Measurements from ENCODE around the gene ACTRT3.
A peak's percentile ranks its signal among the peaks of the same experiment; 100 is the strongest.

The ACTRT3 gene

DNA sequence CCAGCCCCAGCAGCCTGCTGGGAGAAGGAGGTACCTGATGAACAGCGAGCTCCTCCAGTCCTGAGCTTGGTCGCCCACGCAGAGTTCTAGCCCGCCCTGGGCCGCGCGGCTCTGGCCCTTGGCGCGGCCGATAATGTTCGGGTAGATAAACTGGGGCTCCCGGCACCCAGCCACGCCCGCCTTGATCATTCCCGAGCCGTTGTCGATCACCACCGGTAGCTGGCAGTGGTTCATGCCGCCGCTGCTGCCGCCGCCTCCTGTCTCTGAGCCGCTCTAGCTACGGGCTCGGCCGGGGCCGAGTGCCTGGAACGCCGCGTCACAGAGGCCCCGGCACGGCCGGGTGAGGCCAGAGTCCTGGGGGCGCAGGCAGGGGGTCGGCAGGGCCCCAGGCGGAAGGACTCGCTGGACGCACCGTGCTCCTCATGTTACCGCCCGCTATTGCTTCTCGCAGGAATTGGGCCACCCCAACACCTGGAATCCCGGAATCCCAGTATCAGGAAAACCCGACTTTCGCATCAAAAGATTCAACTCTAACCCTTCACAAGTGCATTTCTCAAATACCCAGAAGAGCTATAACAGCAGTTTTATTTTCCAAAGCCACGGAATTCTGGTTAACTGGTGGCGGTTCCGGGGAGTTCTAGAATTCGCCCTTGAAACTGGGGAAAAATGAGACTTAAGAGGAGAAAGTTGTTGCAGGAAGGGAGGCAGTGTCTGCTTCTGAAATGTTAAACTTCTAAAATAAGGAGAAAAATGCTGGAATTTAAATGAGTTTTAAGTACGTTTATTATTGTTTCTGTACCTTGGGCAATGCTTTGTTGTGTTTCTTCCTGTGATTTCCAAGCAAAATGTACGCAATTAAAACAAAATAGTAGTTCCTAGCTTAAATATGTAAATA, at the start of gene ACTRT3:
TSS of gene ACTRT3 (minus strand) at position 275 of the 895 bp plus-strand sequence. CDS start at position 234, 41 bp downstream.
- CTCF ChIA-PET, result interaction anchor here (1.2 kb wide), 1 partner anchor 54 kb away, joined by 3 read pairs; no protein-coding TSS in a partner anchor
- DNase-seq, result peak; percentile 67
- H3K27ac Mint-ChIP-seq, result peak within 1 kb of the TSS; percentile 34
- peaks cover 15% of the 10 kb centered on the region for H3K27me3 Mint-ChIP-seq
- H3K4me1 Mint-ChIP-seq, result peaks cover 35% of the 10 kb centered on the region
- H3K9me3 Mint-ChIP-seq, result no peaks in the 10 kb centered on the region
- peaks cover 7% of the 10 kb centered on the region for H3K36me3 Mint-ChIP-seq
- H3K4me3 Mint-ChIP-seq, result peak within 1 kb of the TSS; percentile 80

DNA sequence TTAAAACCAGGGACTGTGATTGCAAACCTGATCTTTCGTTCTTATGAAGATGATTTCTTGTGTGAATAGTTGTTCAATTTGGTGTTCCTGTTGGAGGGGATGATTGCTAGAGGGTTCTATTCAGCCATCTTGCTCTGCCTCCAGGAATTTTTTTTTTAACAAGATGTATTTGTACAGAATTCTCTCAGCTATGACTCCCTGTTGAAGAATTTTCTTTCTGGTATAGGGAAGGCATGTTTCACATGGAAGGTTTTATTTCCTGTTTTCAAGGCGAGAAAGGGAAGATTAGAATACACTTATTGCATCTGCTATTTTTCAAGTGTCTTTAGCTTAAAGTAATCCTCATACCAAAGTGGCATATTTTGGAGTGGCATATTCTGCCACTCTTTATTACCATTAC, 49.0 kb upstream of the ACTRT3 start:
- Mint-ChIP-seq H3K4me3 (no peak overlapping the region), H3K27me3 (peaks cover 42% of the 10 kb centered on the region), H3K9me3 (peaks cover 12% of the 10 kb centered on the region), H3K27ac (no peak overlapping the region), H3K4me1 (peaks cover 13% of the 10 kb centered on the region), H3K36me3 (peaks cover 8% of the 10 kb centered on the region)
- DNase-seq, result no peak
- CTCF ChIA-PET, result no interaction called here

DNA sequence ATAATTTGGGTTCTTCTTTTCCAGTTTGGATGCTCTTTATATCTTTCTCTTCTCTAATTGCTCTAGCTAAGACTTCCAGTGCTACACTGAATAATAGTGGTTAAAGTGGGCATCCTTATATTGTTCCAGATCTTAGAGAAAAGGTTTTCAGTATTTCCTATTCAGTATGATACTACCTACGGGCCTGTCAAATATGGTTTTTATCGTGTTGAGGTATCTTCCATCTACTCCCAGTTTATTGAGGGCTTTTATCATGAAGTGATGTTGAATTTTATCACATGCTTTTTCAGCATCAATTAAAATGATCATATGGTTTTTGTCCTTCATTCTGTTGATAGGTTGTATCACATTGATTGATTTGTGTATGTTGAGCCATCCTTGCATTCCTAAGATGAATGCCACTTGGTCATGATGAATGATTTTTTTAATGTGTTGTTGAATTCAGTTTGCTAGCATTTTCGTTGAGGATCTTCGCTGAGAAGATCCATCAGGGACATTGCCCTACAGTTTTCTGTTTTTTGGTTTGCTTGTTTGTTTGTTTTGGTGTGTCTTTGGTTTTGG, 46.3 kb upstream of the ACTRT3 start:
- H3K4me1 Mint-ChIP-seq, result peaks cover 31% of the 10 kb centered on the region
- H3K36me3 Mint-ChIP-seq, result peaks cover 8% of the 10 kb centered on the region
- H3K9me3 Mint-ChIP-seq, result peaks cover 12% of the 10 kb centered on the region
- no peak overlapping the region for H3K27ac Mint-ChIP-seq
- no peak overlapping the region for H3K4me3 Mint-ChIP-seq
- no peak for DNase-seq
- CTCF ChIA-PET, result no interaction called here
- H3K27me3 Mint-ChIP-seq, result peaks cover 40% of the 10 kb centered on the region

DNA sequence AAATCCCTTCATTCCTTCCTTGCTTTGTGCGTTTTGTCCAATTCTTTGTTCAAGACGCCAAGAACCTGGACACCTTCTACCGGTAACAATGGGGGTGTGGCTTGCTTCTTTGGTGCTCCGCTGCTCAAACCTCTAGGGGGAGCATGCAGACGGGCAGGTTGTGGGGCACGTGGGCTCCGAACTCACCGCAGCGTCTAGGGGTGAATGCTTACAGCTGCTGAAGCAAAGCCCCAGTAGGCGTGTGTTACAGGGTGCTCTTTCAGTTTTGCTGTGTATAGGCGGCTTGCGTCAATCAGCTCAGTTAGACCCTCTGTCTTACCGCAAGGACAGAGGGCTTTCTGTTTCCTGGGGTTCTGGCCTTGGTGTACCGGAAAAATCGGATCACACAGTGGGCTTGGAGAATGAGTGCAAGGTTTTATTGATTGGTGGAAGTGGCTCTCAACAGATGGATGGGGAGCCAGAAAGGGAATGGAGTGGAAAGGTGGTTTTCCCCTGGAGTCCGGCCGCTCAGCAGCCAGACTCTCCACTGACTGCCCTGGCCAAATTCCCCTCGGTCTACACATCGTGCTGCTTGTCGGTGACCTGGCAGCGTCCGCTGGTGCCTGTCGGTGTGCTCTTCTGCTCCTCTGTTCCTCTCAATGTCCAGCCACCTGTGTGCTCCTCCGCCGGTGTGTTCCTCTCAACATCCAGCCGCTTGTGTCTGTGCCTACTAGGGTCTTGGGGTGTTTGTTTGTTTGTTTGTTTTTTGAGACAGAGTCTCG, 44.6 kb upstream of the ACTRT3 start:
- CTCF ChIA-PET, result no interaction called here
- DNase-seq, result peak; percentile 88
- H3K27ac Mint-ChIP-seq, result peak overlapping the region; percentile 87
- H3K9me3 Mint-ChIP-seq, result peaks cover 12% of the 10 kb centered on the region
- H3K4me3 Mint-ChIP-seq, result peak overlapping the region; percentile 84
- peaks cover 40% of the 10 kb centered on the region for H3K27me3 Mint-ChIP-seq
- H3K36me3 Mint-ChIP-seq, result peaks cover 8% of the 10 kb centered on the region
- H3K4me1 Mint-ChIP-seq, result peaks cover 44% of the 10 kb centered on the region

DNA sequence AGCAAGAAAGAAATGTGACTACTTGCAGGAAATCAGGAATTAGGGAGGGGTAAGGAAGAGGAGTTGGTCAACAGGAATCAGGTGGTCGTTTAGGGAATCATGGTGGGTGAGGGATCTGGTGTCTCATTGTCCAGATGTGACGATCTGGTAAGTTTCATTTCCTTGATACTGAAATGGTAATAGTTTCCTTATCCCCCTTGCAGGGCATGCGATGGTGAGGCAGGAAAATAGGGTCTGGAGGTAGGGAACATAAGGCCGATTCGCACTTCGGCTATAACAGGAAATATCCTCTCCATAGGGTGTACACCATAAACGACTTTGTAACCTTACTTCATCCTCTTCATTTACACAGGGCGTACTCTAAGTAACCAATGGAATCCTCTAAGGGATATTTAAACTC, 43.9 kb upstream of the ACTRT3 start:
- H3K4me3 Mint-ChIP-seq, result peak overlapping the region; percentile 84
- no peak for DNase-seq
- H3K27me3 Mint-ChIP-seq, result peaks cover 38% of the 10 kb centered on the region
- H3K4me1 Mint-ChIP-seq, result peaks cover 50% of the 10 kb centered on the region
- CTCF ChIA-PET, result interaction anchor here (0.8 to 1.6 kb wide), 3 partner anchors 41 to 543 kb away, joined by 3 to 6 read pairs (median 3); no protein-coding TSS in a partner anchor
- H3K36me3 Mint-ChIP-seq, result peaks cover 13% of the 10 kb centered on the region
- peaks cover 12% of the 10 kb centered on the region for H3K9me3 Mint-ChIP-seq
- peak overlapping the region; percentile 87 for H3K27ac Mint-ChIP-seq

DNA sequence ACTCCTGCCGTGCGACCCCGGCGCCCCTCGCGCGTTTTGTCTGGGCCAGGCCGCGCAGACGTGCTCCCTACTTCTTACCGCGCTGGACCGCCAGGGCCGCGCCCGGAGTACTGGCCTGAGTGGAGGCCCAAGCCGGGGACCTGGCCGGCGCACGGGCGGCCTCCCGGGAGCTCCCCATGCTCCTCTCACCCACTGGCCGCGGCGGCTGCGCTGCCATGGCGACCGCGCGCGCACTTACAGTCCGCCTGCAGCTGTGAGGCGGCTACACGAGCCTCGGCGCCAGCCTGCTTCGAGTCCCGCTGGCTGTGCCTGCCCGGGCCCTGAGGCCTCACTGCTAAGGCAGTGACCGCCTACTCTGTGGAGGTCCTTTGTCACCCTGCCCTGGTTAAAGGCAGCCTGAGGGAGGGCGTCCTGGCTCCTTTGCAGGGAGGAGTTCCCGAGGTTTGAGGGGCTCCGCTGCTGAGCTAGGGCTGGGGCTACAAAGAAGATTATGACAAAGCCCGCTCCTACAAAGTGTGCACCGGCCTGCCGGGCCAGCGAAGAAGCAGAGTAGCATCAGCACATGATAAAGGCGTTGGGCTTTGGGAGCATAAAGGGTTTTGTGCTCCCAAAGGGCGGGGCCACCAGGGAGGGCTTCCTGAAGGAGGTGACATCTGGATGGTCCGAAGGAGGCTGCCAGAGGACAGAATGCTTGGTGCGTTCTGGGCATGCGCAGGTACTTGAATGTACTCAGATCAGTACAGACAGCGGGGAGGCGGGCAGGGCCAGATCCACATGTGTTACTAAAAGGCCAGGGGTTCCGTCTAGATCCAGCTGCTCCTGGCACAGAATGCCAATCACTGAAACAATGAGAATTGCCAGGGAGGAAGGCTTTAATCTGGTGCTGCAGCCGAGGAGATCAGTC, 43.2 kb upstream of the ACTRT3 start, which contains the start of the genes LRRC34 and LRRIQ4:
TSS of gene LRRC34 (minus strand) at position 573 of the 904 bp plus-strand sequence. CDS start at position 217, 356 bp downstream.
TSS of gene LRRIQ4 (plus strand) at position 539 of the 904 bp plus-strand sequence. CDS start 9,052 bp downstream, outside the sequence.
- Mint-ChIP-seq H3K27me3 (peaks cover 31% of the 10 kb centered on the region), H3K4me3 (peak within 1 kb of the TSS; percentile 84), H3K27ac (peak within 1 kb of the TSS; percentile 87), H3K36me3 (peaks cover 14% of the 10 kb centered on the region), H3K4me1 (peaks cover 55% of the 10 kb centered on the region), H3K9me3 (peaks cover 12% of the 10 kb centered on the region)
- CTCF ChIA-PET, result interaction anchor here (0.7 to 1.6 kb wide), 6 partner anchors 24 to 544 kb away, joined by 3 to 6 read pairs (median 3); no protein-coding TSS in a partner anchor
- peak; percentile 81 for DNase-seq

DNA sequence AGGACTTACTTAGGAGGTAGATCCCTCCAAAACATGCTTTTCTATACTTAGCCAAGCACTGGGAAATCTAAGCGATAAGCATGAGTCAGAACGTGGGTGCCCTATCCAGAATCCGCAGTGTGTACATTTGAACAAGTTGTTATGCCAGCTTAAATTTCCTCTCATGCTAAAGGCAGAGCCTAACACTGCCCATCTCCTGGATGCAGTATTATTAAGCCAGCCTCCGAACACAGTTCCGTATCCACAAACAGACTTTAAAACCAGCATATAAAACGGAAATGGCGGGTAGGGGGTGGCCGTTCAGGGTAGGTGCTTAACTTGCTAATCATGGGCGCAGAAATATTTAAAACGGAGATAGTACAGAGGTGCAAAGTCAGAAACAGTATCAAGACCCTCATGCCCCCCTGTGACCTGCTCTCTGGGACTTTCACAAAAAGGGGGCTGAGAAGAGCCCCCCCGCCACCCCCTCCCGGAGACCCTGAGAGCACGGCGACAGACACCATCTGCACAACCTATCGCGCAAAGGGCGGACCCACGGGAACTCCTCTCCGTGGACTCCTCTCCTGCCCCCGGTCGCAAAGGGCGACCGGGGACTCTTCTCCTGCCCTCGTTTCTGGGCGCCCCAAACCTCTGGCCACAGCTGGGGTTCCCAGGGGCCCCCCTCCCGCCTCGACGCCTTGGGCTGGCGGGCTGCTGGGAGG, 42.4 kb upstream of the ACTRT3 start:
- Mint-ChIP-seq H3K4me3 (peak overlapping the region; percentile 84), H3K27me3 (peaks cover 31% of the 10 kb centered on the region), H3K27ac (peak overlapping the region; percentile 87), H3K9me3 (peaks cover 12% of the 10 kb centered on the region), H3K36me3 (peaks cover 17% of the 10 kb centered on the region), H3K4me1 (peaks cover 55% of the 10 kb centered on the region)
- CTCF ChIA-PET, result interaction anchor here (0.7 to 1.6 kb wide), 5 partner anchors 23 to 454 kb away, joined by 3 to 6 read pairs (median 3); no protein-coding TSS in a partner anchor
- DNase-seq, result peak; percentile 44

DNA sequence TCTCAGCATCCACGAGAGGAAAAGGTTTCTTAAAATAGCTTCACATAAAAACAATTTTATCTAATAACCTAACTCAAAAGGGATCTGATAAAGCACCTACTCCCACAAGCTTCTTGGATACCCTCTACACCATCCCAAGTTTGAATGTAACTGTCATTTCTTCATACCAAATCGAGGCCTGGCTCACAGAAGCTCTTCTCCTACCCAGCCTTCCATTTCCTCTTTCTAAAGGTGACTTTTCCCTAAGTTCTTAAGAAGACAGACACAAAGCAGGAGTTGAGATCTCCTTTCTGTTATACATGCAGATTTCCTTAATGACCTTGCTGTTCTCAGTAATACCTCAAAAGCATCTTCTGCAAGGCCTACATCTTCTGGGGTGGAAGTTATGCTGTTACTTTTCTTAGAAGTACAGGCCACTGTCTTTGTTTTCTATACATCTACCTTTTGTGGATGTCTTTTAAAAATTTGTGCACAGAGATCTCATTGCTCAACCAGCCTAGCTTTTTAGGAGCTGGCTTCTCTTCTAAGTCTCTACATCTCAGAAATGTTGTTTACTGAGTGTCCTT, 40.0 kb upstream of the ACTRT3 start:
- Mint-ChIP-seq H3K4me3 (no peak overlapping the region), H3K27me3 (peaks cover 19% of the 10 kb centered on the region), H3K27ac (peak overlapping the region; percentile 69), H3K4me1 (peaks cover 51% of the 10 kb centered on the region), H3K36me3 (peaks cover 11% of the 10 kb centered on the region), H3K9me3 (no peaks in the 10 kb centered on the region)
- no peak for DNase-seq
- CTCF ChIA-PET, result no interaction called here

DNA sequence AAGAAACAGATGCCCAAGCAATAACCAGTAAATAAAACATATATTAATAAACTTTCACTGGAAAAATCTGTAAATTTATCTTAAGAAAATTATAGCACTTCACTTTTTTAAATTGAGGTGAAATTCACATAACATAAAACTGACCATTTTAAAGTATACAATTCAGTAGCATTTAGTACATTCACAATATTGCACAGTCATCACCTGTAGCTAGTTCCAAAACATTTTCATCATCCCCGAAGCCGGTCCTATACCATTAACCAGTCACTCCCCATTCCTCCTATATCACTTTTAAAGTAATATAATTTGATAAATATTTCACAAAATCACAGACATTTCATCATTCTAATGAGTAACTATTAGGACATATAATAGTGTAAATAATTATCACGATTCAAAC, 35.3 kb upstream of the ACTRT3 start:
- Mint-ChIP-seq H3K9me3 (no peaks in the 10 kb centered on the region), H3K27me3 (no peaks in the 10 kb centered on the region), H3K27ac (no peak overlapping the region), H3K4me1 (peaks cover 18% of the 10 kb centered on the region), H3K4me3 (no peak overlapping the region), H3K36me3 (peaks cover 18% of the 10 kb centered on the region)
- no peak for DNase-seq
- CTCF ChIA-PET, result no interaction called here

DNA sequence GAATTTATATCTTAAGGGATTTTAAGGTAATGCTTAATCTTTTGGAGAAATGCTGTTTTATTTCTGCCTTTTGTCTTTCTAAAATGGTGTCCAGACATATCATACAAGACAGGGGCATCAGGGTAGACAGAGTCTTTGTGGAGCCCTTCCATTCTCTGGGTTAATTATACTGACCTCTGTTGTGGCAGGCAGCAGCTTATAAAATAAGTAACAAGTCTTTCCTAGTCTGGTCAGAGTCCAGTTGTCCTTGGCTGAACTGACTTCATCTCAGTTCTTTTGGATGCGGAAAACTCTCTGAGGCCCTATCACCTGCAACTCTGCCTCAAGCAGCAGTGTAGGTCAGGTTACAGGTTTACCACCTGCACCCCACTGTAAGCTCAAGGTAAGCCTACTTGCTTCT, 23.0 kb upstream of the ACTRT3 start:
- no peak overlapping the region for H3K4me3 Mint-ChIP-seq
- DNase-seq, result no peak
- H3K27ac Mint-ChIP-seq, result no peak overlapping the region
- CTCF ChIA-PET, result no interaction called here
- peaks cover 22% of the 10 kb centered on the region for H3K36me3 Mint-ChIP-seq
- no peaks in the 10 kb centered on the region for H3K27me3 Mint-ChIP-seq
- peaks cover 2% of the 10 kb centered on the region for H3K4me1 Mint-ChIP-seq
- no peaks in the 10 kb centered on the region for H3K9me3 Mint-ChIP-seq

DNA sequence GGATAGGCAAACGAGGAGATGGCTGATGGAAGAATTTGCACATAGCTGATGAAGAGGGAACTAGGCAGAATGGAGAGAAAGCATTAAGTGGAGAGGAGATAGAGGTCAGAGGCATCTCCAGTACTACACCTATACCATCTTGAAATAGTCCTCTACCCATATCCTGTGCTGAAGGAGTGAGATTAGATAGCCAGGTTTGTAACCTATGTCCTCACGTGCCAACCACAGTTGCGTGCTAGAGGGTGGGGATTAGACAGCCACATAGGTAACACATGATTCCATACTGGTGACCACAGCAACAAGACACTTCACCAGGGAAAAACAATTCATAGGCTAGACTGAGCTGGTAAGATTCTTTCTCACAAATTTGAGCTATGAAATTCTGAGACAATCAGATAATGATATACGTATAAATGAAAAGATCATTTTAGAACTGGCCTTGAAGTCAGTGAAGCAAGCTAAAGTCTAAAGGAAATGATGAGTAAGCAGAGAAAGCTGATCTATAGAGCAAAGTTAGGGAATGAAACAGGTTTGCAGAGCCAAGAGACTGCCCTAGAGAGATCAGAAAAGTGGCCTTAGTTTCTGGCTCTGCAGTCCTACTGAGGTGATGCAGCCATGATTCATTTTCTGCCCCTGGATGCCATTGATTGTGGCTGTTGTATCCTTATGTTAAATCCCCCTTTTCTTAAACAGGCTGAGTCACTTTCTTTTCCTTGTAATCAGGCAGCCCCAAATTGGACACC, 21.5 kb upstream of the ACTRT3 start:
- H3K27me3 Mint-ChIP-seq, result no peaks in the 10 kb centered on the region
- H3K9me3 Mint-ChIP-seq, result no peaks in the 10 kb centered on the region
- H3K4me1 Mint-ChIP-seq, result peaks cover 6% of the 10 kb centered on the region
- DNase-seq, result no peak
- CTCF ChIA-PET, result no interaction called here
- peaks cover 32% of the 10 kb centered on the region for H3K36me3 Mint-ChIP-seq
- H3K4me3 Mint-ChIP-seq, result no peak overlapping the region
- no peak overlapping the region for H3K27ac Mint-ChIP-seq

DNA sequence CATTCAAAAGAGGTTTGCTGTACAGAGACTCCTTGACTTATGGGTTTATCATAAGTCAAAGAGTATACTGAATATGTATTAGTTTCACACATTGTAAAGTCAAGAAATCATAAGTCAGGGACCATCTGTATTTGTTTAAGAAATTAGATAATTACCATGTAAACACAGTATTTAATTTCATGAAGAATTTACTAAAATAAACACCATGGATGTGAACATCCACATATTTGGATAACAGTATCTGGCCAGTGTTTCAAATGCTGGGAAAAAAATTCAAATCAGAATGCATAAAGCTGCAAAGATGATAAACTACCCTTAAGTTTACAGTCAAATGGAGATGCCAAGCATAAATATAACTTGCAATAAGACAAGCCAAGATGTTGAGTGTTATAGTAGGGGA, 20.9 kb upstream of the ACTRT3 start:
- Mint-ChIP-seq H3K4me1 (peaks cover 6% of the 10 kb centered on the region), H3K9me3 (no peaks in the 10 kb centered on the region), H3K36me3 (peaks cover 37% of the 10 kb centered on the region), H3K27me3 (no peaks in the 10 kb centered on the region), H3K27ac (no peak overlapping the region), H3K4me3 (no peak overlapping the region)
- CTCF ChIA-PET, result no interaction called here
- DNase-seq, result no peak
